Measurements from ENCODE around the gene PTPRE.

DNA sequence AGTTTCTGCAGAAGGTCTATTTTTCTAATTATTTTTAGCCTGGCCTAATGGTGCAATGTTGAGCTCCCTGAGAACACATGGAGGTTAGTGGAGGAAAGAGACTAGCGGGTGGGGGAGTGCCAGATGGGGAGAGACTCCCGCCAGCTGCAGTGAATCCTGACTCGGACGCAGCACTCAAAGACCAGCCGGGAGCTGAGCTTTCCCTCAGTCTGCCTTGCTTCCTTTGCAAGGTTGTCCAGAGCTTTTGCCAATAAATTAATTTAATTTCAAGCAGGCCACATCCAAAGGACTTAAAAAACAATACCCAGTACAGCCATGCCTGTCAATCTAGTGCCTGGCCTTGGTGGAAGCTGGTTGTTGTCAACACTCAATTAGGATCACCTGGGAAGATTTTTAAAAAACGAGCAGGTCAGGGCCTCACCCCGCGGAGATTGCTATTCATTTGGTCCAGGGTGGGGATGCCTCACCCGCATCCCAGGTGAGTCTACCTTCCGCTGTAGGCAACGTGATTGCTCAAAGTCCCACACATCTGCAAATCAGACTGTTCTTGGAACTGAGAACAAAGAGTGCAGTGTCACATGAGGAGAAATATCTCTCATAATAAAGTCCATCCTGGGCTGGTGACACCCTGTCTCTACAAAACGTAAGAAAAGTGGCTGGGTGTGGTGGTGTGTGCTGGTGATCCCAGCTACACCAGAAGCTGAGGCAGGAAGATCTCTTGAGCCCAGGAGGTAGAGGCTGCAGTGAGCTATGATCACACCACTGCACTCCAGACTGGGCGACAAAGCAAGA, 18.2 kb upstream of the PTPRE start:
- TF ChIP-seq, protein P1, sequence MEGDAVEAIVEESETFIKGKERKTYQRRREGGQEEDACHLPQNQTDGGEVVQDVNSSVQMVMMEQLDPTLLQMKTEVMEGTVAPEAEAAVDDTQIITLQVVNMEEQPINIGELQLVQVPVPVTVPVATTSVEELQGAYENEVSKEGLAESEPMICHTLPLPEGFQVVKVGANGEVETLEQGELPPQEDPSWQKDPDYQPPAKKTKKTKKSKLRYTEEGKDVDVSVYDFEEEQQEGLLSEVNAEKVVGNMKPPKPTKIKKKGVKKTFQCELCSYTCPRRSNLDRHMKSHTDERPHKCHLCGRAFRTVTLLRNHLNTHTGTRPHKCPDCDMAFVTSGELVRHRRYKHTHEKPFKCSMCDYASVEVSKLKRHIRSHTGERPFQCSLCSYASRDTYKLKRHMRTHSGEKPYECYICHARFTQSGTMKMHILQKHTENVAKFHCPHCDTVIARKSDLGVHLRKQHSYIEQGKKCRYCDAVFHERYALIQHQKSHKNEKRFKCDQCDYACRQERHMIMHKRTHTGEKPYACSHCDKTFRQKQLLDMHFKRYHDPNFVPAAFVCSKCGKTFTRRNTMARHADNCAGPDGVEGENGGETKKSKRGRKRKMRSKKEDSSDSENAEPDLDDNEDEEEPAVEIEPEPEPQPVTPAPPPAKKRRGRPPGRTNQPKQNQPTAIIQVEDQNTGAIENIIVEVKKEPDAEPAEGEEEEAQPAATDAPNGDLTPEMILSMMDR (IDR thresholded peaks at IDR 0.05), result no peak
- no peak for TF ChIP-seq POLR2A (IDR thresholded peaks at IDR 0.05)
